H9 (cell line): ENCODE results near the gene SIK2. TPM values are rescaled to one million over a fixed set of nuclear protein-coding genes. Genes with fewer than 3 reads are reported as not detected.

Source experiments
- DNase-seq: peaks from one replicate; pipeline ENCODE4 v3.0.0-alpha.2; 2017
- H2AFZ ChIP-seq: one replicate; pipeline ENCODE4 v1.6.1; 2013; ENCODE audit warnings: mild to moderate bottlenecking, low read length, control low read depth, moderate library complexity
- H2AK5ac ChIP-seq: 2 replicates; pipeline ENCODE4 v1.6.1; 2013; ENCODE audit warnings: low read length, control low read depth, mixed read lengths; ENCODE audit not compliant: insufficient read length
- H2BK120ac ChIP-seq: one replicate; pipeline ENCODE4 v1.6.1; 2013; ENCODE audit warnings: low read depth, mild to moderate bottlenecking, low read length, control low read depth, inconsistent platforms; ENCODE audit not compliant: poor library complexity, severe bottlenecking
- H2BK12ac ChIP-seq: 2 replicates; pipeline ENCODE4 v1.6.1; 2013; ENCODE audit warnings: low read length, control low read depth, mixed read lengths, low read depth; ENCODE audit not compliant: insufficient read length
- H2BK15ac ChIP-seq: 2 replicates; pipeline ENCODE4 v1.6.1; 2013; ENCODE audit warnings: low read depth, low read length, control low read depth
- H2BK20ac ChIP-seq: one replicate; pipeline ENCODE4 v1.6.1; 2013; ENCODE audit warnings: low read depth, mild to moderate bottlenecking, low read length, control low read depth, inconsistent platforms; ENCODE audit not compliant: poor library complexity, severe bottlenecking
- H2BK5ac ChIP-seq: 2 replicates; pipeline ENCODE4 v1.6.1; 2013; ENCODE audit warnings: low read length, control low read depth, mixed read lengths; ENCODE audit not compliant: insufficient read length
- H3K14ac ChIP-seq: 2 replicates; pipeline ENCODE4 v1.6.1; 2013; ENCODE audit warnings: low read length, control low read depth; ENCODE audit not compliant: insufficient read depth
- H3K18ac ChIP-seq: 2 replicates; pipeline ENCODE4 v1.6.1; 2013; ENCODE audit warnings: low read depth, mild to moderate bottlenecking, mixed read lengths, low read length, control low read depth; ENCODE audit not compliant: insufficient read length
- H3K23ac ChIP-seq: 2 replicates; pipeline ENCODE4 v1.6.1; 2013; ENCODE audit warnings: low read length, control low read depth, mixed read lengths, low read depth; ENCODE audit not compliant: insufficient read length
- H3K23me2 ChIP-seq: 2 replicates; pipeline ENCODE4 v1.6.1; 2013; ENCODE audit warnings: low read depth, mild to moderate bottlenecking, mixed read lengths, low read length, control low read depth; ENCODE audit not compliant: insufficient read length, poor library complexity, severe bottlenecking
- H3K27ac ChIP-seq: 2 replicates; pipeline ENCODE4 v1.5.1; 2013; ENCODE audit warnings: low read length, control low read depth, mixed read lengths, low read depth; ENCODE audit not compliant: insufficient read length
- H3K27me3 ChIP-seq: 2 replicates; pipeline ENCODE4 v1.6.1; 2013; ENCODE audit warnings: low read length, control low read depth, inconsistent platforms; ENCODE audit not compliant: insufficient read depth
- H3K4ac ChIP-seq: 2 replicates; pipeline ENCODE4 v1.6.1; 2013; ENCODE audit warnings: low read depth, mild to moderate bottlenecking, control low read depth, inconsistent platforms, low read length, moderate library complexity
- H3K4me1 ChIP-seq: 2 replicates; pipeline ENCODE4 v1.6.1; 2013; ENCODE audit warnings: low read length, control low read depth, inconsistent platforms; ENCODE audit not compliant: insufficient read depth
- H3K4me2 ChIP-seq: 2 replicates; pipeline ENCODE4 v1.6.1; 2013; ENCODE audit warnings: low read length, control low read depth, mixed read lengths; ENCODE audit not compliant: insufficient read length, insufficient read depth
- H3K56ac ChIP-seq: 2 replicates; pipeline ENCODE4 v1.6.1; 2013; ENCODE audit warnings: low read depth, mild to moderate bottlenecking, mixed read lengths, low read length, control low read depth; ENCODE audit not compliant: insufficient read length
- H3K79me1 ChIP-seq: 2 replicates; pipeline ENCODE4 v1.6.1; 2013; ENCODE audit warnings: low read depth, mild to moderate bottlenecking, moderate library complexity, low read length, control low read depth, inconsistent platforms; ENCODE audit not compliant: insufficient read depth, poor library complexity, severe bottlenecking
- H3K79me2 ChIP-seq: 2 replicates; pipeline ENCODE4 v1.6.1; 2013; ENCODE audit warnings: low read length, control low read depth, inconsistent platforms; ENCODE audit not compliant: insufficient read depth
- H3K9ac ChIP-seq: 2 replicates; pipeline ENCODE4 v1.6.1; 2013; ENCODE audit warnings: low read length, control low read depth, mixed read lengths; ENCODE audit not compliant: insufficient read length; ENCODE audit errors: extremely low read depth
- H3K9me3 ChIP-seq: one replicate; pipeline ENCODE4 v1.6.1; 2013; ENCODE audit warnings: low read depth, low read length, inconsistent platforms; ENCODE audit not compliant: control insufficient read depth
- H3T11ph ChIP-seq: one replicate; pipeline ENCODE4 v1.6.1; 2013; ENCODE audit warnings: mild to moderate bottlenecking, low read length, control low read depth, inconsistent platforms
- H4K20me1 ChIP-seq: one replicate; pipeline ENCODE4 v1.6.1; 2013; ENCODE audit not compliant: control insufficient read depth, insufficient read length, insufficient read depth
- H4K5ac ChIP-seq: 2 replicates; pipeline ENCODE4 v1.6.1; 2013; ENCODE audit warnings: low read depth, mild to moderate bottlenecking, mixed read lengths, low read length, control low read depth; ENCODE audit not compliant: insufficient read length
- H4K8ac ChIP-seq: replicated peaks from 2 replicates; pipeline ENCODE4 v1.6.1; 2013; ENCODE audit warnings: low read length, control low read depth, mixed read lengths, low read depth; ENCODE audit not compliant: insufficient read length
- H4K91ac ChIP-seq: 2 replicates; pipeline ENCODE4 v1.6.1; 2013; ENCODE audit warnings: low read depth, mild to moderate bottlenecking, moderate library complexity, mixed read lengths, low read length, control low read depth; ENCODE audit not compliant: insufficient read length
- H3K27ac Mint-ChIP-seq, 3 experiments: 2 replicates in 2 of 3; 3 replicates in 1 of 3; pipeline ENCODE4 v1.8.0; 2020 to 2021; ENCODE audit warnings: mixed read lengths in 3 of 3, mild to moderate bottlenecking in 1 of 3, moderate library complexity in 1 of 3
- H3K27me3 Mint-ChIP-seq: 2 replicates; pipeline ENCODE4 v1.8.0; 2021; ENCODE audit warnings: low read depth, mild to moderate bottlenecking, moderate library complexity, mixed read lengths
- H3K36me3 Mint-ChIP-seq, 3 experiments: 2 replicates in 2 of 3; 3 replicates in 1 of 3; pipeline ENCODE4 v1.8.0; 2020 to 2021; ENCODE audit warnings: low read depth in 3 of 3, mixed read lengths in 3 of 3; ENCODE audit not compliant: insufficient read depth in 1 of 3
- H3K4me1 Mint-ChIP-seq, 2 experiments: 2 replicates each; pipeline ENCODE4 v1.8.0; 2020; ENCODE audit warnings: mixed read lengths in 2 of 2
- H3K4me3 Mint-ChIP-seq, 2 experiments: 2 replicates in 1 of 2; 3 replicates in 1 of 2; pipeline ENCODE4 v1.8.0; 2020 to 2021; ENCODE audit warnings: mild to moderate bottlenecking in 2 of 2, mixed read lengths in 2 of 2, moderate library complexity in 1 of 2
- H3K9me3 Mint-ChIP-seq, 2 experiments: 2 replicates in 1 of 2; 3 replicates in 1 of 2; pipeline ENCODE4 v1.8.0; 2020; ENCODE audit warnings: mild to moderate bottlenecking in 2 of 2, mixed read lengths in 2 of 2, moderate library complexity in 1 of 2
- WGBS: extraction: QIAGEN DNeasy Blood & Tissue Kit; methylation state at CpG from one replicate; pipeline ENCODE4 v1.1.7; 2013; ENCODE audit warnings: missing lambda C conversion rate, low lambda C conversion rate, mixed read lengths; ENCODE audit not compliant: insufficient read length; ENCODE audit errors: extremely low coverage; 5-methylcytosine and 5-hydroxymethylcytosine counted together
- total RNA-seq: library from RNA; stranded (reverse); gene quantifications from 2 replicates; pipeline ENCODE4 v1.2.1, GENCODE V29; 2021
- TF ChIP-seq, protein P1 (sequence below): fragments of 200-600 bp; sonication (generic); conservative IDR thresholded peaks from 3 replicates; pipeline ENCODE4 v1.8.0; 2021; ENCODE audit warnings: antibody characterized with exemption, mild to moderate bottlenecking

The SIK2 gene
- total RNA-seq, 1 experiment from 2014 or later: 7.5 TPM

- Histone ChIP-seq H3K4ac (no peak overlapping the region), H3K27ac (no peak overlapping the region), H3T11ph (no peak overlapping the region)
Measured at GRCh38 chr11:111601636-111601978, 642 bp upstream of the SIK2 start.

More at GRCh38 chr11:111601636-111601978, 642 bp upstream of the SIK2 start:
- no peak overlapping the region for H3K27ac Mint-ChIP-seq
- Histone ChIP-seq H3K23ac (no peak overlapping the region), H3K79me2 (no peaks in the 10 kb centered on the region), H3K14ac (no peak overlapping the region), H4K5ac (no peak overlapping the region), H3K56ac (no peak overlapping the region), H2AFZ (no peak overlapping the region), H4K20me1 (no peaks in the 10 kb centered on the region), H4K8ac (no peak overlapping the region), H3K18ac (no peak overlapping the region), H2BK5ac (no peak overlapping the region), H3K4me2 (peak overlapping the region; percentile 71), H3K4me1 (peaks cover 3% of the 10 kb centered on the region; the same call in 1 of the 2 replicates), H2BK120ac (no peak overlapping the region), H2BK20ac (no peak overlapping the region), H4K91ac (no peak overlapping the region), H2BK15ac (no peak overlapping the region), H3K79me1 (no peaks in the 10 kb centered on the region), H3K27me3 (peaks cover 7% of the 10 kb centered on the region; the same call in 1 of the 2 replicates), H2AK5ac (no peak overlapping the region), H3K9ac (no peak overlapping the region), H3K23me2 (peaks cover 11% of the 10 kb centered on the region), H3K9me3 (no peaks in the 10 kb centered on the region), H2BK12ac (no peak overlapping the region)
- DNase-seq: no peak
- H3K27me3 Mint-ChIP-seq: peaks cover 29% of the 10 kb centered on the region
- H3K4me1 Mint-ChIP-seq: peaks cover 20 to 30% of the 10 kb centered on the region in 2 experiments
- H3K9me3 Mint-ChIP-seq: no peaks in the 10 kb centered on the region; a peak in 1 of 5 replicates
- no peaks in the 10 kb centered on the region; a peak in 1 of 7 replicates for H3K36me3 Mint-ChIP-seq
- TF ChIP-seq, protein P1, sequence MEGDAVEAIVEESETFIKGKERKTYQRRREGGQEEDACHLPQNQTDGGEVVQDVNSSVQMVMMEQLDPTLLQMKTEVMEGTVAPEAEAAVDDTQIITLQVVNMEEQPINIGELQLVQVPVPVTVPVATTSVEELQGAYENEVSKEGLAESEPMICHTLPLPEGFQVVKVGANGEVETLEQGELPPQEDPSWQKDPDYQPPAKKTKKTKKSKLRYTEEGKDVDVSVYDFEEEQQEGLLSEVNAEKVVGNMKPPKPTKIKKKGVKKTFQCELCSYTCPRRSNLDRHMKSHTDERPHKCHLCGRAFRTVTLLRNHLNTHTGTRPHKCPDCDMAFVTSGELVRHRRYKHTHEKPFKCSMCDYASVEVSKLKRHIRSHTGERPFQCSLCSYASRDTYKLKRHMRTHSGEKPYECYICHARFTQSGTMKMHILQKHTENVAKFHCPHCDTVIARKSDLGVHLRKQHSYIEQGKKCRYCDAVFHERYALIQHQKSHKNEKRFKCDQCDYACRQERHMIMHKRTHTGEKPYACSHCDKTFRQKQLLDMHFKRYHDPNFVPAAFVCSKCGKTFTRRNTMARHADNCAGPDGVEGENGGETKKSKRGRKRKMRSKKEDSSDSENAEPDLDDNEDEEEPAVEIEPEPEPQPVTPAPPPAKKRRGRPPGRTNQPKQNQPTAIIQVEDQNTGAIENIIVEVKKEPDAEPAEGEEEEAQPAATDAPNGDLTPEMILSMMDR: no peak
- H3K4me3 Mint-ChIP-seq: peak overlapping the region; percentile 60 to 81
- no CpG with 5 or more reads among the region's 9 CpGs for WGBS
